GM18511 (cell line): Measurements from ENCODE around the gene SPCS2.

Source experiments
- ATAC-seq: cut with Tn5 transposase; IDR thresholded peaks from one replicate; pipeline ENCODE4 v1.9.1; 2021; ENCODE audit warnings: mild to moderate bottlenecking, moderate library complexity; ENCODE audit not compliant: unreplicated experiment

Gene SPCS2

DNA sequence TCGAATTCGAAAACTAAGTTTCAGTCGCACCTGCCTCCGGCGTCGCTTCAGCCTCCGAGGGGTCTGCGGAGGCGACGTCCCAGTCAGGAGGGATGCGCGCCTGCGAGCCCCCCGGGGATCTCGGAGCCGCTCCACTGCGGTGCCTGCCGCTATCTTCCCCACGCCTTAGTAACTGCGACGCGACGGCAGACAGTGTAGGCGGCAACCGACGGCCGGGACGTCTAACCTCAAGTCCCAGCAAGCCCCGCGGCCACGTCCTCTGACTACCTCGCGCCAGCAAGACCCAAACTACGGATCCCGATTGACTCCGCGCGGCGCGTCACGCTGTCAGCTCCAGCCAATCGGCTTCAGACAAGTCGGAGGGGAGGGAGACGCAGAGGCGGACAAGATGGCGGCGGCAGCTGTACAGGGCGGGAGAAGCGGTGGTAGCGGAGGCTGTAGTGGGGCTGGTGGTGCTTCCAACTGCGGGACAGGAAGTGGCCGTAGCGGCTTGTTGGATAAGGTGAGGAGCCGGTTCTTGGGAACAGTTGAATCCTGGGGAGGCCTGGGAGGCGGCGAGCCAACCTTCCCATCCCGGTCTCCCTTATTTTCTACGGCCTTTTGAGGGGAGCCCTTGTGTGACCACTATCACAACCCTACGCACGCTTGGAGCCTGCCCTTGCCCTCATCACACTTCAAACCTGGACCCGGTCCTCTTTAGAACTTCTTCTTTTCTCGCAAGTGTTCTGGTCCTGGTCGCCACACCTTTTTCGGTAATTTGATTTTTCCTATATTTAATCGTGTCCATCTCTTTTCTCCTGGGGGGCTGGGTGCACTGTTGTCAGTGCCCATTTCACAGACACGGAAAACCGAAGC lies at the start of gene SPCS2, which contains the start of gene XRRA1:
TSS of gene SPCS2 (plus strand) at position 369 of the 855 bp plus-strand sequence. CDS start at position 389, 20 bp downstream.
TSS of gene XRRA1 (minus strand) at position 194 of the 855 bp plus-strand sequence. CDS start 8,213 bp downstream, outside the sequence.
- ATAC-seq = peak; percentile 92

DNA sequence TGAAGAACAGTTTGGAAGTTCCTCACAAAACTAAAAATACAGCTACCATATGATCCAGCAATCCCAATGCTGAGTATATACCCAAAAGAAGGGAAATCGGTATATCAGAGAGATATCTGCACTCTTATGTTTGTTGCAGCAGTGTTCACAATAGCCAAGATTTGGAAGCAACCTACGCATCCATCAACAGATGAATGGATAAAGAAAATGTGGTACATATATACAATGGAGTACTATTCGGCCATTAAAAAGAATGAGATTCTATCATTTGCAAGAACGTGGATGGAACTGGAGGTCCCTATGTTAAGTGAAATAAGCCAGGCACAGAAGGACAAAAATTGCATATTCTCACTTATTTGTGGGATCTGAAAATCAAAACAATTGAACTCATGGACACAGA lies 46.7 kb upstream of the SPCS2 start:
- ATAC-seq = no peak

DNA sequence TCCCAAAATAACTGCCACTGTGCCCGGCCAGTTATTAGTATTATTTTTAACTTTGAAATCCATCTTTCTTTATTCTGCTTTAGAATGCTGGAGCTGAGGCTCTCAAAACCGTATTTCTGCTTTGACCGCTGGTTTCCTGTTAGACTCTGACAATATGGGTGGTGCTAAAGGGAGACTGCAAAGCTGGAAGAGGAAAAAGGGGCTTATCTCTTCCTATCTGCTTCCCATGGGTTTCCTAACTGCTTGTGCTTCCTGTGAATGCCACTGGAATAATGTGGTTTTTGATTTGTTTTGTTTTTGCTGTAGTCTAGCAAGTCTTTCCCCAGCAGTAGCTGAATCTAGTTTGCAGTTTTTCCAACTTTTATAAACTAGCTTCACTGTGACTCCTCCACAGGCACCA lies 43.7 kb upstream of the SPCS2 start:
- ATAC-seq = no peak

DNA sequence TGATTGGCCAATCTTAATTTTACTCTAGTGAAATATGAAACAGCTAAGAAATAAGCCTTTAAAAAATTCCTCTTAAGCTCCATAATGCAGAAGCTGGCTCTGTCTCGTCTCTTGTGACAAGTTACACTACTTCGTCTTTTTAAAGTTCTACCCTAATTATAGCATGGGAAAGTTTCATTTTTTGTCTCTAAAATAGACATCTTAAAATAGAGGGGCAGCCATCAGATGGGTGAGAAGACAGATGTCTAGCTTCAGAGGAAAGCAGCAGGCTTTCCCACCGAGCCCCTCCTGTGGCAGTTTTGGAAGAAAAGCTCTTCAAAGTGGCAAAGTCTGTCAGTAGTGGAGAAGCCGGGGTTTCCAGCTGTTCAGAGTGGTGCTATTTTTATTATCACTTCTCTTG lies 39.7 kb upstream of the SPCS2 start:
- peak; percentile 59 for ATAC-seq

DNA sequence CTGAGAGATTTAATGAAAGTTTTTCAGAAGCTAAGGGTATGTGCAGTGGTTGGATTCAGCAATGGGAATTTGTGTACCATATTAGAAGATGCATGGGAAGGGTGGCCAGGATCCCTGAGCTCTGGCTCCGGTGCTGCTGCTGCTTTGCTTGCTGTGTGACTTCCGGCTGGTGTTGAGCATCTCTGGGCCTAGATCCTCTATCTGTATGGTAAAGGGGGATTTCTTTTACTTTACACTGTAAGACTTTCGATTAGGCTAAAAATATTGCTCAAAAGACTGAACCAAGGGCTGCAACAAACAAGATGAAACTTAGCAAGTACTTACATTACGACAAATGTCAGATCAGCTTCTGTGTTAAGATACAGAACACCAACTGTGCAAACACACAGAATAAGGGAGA lies 39.3 kb upstream of the SPCS2 start:
- no peak for ATAC-seq

DNA sequence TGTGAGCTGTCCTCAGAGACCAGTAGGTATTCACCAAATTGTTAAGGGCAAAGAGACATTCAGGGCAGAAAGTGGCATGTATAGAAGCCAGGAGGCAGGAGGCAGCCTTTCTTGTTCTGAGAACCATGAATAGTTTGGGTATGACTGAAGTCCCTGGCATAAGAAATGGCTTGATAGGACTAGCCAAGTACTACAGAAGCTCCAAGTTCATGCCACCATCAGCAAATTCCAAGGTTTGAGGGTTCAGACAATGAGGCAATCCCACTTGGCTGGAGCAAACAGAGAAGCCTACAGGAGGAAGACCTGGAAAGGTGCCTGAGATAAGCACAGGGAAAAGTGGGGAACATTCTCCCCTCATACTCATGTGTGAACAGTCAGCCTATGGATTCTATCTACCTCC lies 25.9 kb upstream of the SPCS2 start:
- no peak for ATAC-seq

DNA sequence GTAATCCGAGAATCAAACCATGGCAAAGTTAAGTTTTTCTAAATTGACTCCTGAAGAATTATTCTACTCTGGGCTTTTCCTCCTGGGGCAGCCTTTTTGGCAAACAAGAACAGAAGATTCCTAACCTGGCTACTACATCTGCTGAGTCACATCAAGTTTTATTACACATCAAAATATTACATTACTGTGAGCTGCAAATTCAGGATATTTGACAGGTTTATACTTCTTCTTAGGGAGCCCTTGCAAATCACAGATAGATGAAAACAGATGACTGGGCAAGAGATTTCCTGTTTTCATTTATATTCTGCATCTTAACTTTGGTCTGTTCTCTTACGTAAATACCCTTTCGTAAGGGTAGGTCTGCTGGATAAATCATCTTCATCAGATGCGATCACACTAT lies 23.8 kb upstream of the SPCS2 start:
- ATAC-seq = no peak

DNA sequence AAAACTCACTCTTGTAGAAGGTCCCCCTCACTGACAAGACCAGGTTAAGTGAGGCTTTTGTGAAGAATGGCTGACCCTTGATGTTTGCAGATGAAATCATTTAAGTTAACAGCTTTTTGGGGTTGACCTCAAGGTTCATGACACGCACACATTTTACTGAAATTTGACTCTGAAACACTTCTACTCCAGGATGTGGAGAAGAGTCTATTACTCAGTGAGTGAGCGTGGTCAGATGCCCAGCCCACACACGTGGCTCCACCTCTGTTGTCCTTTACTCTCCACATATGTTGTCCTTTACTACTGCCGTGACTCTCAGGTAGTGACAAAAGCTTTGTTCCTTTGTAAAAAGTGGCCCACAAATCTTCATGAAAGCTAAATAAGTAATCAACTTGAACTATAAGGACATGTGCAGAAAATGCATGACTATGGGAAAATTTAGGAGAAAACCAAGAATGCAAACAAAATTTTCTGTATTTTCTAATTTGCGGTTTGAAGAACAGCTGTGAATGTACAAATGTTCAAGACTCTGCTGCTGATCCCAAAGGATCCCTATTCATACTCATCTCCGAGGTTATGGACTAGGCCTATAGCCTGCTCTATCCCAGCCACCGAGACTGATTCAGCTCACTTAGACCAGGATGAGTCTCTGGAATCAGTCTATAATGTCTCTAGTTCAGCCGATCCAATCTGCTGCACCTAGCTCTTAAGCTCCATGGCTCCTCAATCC lies 22.6 kb upstream of the SPCS2 start:
- ATAC-seq = no peak

DNA sequence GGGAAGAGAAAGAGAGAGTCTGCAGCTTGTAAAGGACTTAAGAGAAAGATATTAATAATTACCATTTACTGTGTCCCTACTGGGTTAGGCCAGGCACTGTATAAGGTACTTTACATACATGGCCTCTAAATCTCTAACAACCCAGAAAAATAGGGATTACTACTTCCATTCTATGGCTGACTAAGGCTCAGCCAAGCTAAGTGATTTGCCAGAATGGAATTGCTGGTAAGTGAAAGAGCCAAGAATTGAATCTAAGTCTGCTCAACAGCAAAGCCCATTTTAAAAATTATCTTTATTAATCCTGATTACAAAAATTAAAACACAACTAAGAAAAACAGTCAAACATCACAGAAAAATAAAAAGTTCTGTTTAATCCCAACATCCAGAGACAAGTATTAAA lies 21.6 kb upstream of the SPCS2 start:
- no peak for ATAC-seq

DNA sequence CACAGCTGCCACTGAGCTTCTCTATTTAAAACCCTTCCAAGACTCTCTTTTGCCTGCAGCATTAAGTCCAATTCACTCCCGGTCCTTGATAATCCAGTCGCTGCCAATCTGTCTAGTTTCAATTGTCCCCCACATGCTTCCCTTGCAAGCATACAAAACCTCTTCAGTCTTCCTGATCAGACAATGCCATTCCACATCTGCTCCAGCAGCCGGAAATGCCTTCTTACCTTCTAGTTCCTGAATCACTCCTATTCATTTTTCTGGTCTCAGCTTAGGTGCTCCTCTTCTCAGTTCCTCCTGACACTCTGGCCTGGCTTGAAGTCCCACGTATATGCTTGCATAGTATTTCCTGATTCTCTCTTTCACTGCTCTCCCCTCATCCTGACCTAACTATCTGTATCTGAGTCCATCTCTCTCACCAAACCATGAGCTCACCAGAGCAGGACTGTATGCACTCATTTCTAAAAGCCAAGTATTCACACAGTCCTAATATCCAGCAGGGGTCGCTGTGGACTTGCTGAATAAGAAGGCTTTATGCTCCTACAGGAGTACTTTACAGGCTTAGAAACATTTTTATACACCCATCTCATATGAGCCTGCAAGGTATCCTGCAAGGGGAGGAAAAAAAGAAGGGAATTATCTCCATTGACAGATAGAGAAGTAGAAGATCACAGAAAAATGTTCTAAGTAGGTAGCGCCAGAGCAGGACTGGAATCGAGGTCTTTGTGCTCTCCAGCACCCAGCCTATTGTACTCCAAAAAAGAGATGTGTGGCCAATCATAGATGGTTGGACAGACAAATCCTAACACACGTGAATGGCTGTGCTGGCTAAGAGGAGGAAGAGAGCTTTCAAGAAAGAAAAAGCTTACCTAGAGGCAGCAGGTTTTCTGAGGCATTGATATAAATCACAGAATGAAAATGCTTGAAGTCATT lies 19.4 kb upstream of the SPCS2 start:
- ATAC-seq = peak; percentile 65

DNA sequence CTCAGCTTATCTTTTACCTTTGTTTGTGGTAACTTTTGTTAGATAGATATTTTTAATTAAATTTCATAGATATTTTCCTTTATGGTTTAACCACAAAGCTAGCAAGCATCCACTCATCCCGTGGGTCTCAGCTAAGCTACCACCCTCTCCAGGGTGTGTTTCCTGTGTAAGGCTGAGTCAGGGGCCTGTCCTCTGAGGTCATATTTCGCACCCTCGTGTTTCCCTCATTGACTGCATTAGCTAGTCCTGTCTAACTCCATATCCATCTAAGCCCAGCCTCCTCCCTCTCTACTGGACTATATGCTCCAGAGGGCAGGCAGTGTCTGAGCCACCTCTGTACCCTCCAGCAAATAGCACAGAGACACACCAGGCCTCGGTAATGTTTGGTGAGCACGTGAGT lies 16.9 kb upstream of the SPCS2 start:
- no peak for ATAC-seq

DNA sequence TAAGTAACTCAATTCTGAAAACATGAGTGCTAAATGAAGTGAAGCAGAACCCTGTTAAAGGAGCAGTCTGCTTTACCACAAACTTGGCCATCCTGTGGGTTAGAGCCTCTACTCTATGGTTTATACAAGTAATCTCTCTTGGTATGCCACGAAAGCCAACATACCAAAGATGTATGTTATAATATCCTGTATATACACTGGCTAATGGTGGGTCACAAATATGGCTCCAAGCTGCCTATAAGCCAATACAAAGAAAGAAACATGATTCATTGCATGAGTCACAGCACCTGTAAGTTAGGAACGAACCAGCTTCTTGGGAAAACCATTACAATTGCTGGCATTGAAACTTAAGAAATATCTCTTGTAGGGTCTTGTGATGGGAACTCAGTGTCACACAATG lies 16.3 kb upstream of the SPCS2 start:
- ATAC-seq = no peak

DNA sequence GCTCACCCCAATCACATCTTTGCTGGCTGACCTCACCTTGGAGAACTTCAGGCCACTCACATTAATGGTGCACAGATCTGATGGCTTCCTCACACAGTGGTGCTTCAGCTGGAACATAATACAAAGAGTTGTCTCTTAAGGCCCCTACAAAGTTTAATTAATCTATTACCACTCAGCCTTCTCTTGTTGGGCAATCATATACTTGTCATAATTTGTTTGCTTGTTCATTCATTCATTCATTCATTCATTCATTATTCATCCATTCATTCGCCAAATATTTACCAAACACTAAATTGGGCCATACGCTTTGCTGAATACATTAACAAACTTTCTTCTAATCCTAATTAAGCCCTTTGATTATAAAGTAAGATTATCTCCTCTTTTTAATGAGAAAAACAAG lies 15.3 kb upstream of the SPCS2 start:
- no peak for ATAC-seq

DNA sequence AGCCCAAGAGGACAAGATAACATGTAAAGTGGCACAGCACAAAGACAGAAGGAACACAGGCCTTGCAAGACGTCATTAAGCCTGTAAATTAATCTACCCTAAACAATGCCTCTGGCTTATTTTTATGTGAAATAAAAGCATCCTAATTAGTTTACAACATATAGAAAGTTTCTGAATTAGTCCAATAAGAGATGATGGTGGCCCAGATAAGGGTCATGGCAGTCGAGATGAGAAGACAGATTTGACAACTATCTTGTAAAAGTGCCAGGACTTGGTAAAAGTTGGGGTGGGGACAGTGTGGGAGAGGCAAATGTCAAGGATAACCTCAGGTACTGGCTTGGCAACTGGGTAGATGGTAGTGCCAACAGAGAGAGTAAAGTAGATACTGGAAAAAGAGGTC lies 13.8 kb upstream of the SPCS2 start:
- ATAC-seq = no peak

DNA sequence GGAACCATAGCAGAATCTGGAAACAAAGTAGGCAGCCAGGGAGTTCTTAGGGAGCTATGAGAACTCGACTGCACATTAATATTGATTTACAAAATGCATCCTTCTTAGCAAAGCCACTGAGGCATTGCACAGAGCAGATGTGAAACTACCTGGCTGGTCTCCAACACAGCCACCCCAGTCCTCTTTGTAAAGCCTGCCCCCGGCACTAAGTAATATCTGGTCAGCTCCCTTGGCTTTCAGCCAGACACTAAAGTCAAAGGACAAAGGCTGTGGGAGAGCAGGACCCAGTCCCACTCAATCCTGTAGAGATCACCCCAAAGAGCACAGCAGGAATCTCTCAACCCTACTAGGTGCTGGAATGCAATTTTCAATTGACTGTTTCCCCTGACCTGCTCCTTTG lies 13.0 kb upstream of the SPCS2 start:
- ATAC-seq = no peak

DNA sequence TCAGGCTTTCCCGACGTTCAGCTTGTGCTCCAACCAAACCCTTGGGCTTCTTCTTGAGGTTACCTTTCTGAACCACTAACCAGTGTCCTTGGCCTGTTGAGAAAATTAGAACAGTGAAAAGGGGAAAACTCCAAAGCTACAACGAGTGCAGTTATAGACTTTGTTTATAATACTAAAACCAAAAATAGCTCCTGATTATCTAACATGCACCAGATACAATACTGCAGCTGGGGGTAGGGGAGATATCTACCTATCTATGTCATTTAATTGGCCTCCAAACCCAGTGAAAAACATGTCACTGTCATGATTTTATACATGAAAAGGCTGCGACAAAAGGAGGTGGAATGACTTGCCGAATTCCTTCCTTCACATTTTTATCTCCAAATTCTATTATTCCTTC lies 12.1 kb upstream of the SPCS2 start:
- ATAC-seq = no peak

DNA sequence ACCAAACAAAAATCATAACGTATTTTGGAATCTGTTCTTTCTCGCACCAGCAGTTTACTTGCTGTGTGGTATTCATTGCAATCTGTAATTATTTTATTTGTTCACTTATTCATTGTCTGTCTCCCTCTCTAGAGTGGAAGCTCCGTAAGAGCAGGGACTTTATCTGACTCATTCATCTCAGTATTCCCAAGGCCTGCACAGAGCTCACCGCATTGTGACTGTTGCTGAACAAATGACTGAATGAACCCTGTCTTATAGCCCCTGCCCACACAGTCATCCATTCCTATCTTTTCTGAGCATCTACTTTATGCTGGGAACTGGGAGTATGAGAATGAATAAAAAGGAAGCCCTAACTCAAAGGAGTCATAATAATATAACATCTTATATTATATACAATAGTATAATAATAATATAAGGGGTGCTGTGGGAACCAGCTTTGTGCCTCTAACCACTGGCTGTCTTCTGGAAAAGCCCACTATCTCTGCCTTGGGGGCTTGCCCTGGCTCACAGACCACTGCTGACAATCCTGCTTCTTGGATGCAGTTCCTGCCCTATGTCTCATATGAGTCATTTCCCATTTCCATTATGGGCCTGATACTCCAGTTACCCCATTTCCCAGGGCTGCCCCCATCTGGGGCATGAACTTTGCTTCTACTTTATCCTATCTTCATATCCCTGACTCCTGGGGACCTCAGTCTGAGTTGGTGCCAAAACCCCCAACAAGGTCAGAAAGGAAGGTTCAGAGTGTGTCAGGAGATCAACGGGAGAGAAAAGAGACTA lies 11.2 kb upstream of the SPCS2 start:
- no peak for ATAC-seq

DNA sequence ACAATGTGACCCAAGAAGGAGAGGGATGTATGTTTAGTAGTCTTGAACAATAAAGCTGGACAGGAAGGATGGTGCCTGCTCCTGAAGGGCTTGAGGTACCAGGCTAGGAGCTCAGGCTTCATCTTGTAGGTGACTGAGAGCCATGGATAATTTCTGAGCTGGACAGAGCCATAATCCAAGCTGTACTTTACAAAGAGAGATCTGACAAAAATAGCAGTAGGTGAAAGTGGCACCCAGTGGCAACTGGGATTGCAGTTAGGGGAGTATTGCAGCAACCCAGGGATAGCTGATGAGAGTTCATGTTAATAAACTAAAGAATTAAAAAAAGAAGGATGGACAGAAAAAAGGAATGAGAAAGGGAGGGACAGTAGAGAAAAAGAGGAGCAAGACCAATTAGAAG lies 7.6 kb upstream of the SPCS2 start:
- ATAC-seq = no peak

DNA sequence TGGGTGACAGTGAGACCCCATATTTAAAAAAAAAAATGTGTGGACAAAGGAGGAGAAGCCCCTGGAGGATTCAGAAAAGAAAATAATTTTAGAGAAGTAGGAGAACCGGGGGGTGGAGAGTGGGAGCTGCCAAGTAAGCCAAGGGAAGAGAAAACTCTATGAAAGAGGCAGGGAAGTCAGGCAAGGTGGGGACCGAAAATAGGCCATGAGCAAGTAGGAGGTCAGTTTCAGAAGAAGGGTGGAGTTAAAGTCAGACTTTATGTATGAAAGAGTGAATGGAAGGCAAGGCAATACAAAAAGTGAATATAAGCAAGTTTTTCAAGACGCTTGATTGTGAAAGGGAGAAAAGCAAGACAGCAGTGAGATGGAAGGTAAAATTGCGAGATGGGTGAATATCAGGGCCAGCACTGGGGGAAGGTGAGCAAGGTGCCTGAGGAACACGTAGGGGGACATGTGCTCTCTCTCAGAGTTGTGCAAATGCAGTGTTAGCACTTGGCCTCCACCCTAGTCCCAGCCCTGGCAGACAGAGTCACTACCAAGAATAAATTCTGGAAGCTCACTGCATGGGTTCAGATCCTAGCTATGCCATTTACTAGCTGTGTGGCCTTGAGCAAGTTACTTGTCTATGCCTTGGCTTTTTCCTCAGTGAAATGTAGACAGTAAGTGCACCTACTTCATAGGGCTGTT lies 6.8 kb upstream of the SPCS2 start:
- ATAC-seq = no peak

DNA sequence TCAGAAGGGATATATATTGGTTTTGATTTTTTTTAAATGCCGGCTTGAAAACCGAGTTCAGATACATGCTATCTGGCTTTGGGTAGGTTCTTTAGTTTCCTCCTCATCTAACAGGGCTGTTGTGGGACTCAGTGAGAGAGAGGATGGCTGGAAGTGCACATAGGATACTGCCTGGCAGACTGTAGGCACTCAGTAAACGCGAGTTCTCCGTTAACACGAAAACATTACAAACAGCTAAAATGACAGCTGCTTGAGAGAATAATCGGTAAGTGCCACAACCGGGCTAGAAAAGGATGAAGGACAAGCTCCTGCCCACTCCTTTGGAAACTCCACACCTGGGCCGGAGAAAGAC lies 544 bp upstream of the SPCS2 start:
- ATAC-seq = peak; percentile 15
